MCF 10A (cell line): ENCODE results near the gene E2F1. TPM values are rescaled to one million over a fixed set of nuclear protein-coding genes. Genes with fewer than 3 reads are reported as not detected.

Experiments used
- BruUV-seq: library from RNA; stranded (reverse); fragments of 400-500 nt; replicated peaks from 2 replicates; lab custom pipeline; 2021; lab: Mats Ljungman, UMichigan
- CTCF ChIA-PET: fragments of 300-600 bp; sonication (Branson Sonifier 250); formaldehyde crosslinking; extraction: SDS; loops from one replicate; lab custom pipeline; 2021; ENCODE audit warnings: antibody characterized with exemption, inconsistent platforms; lab: Yijun Ruan, JAX
- POLR2A ChIA-PET: fragments of 300-600, 350-650 bp; sonication (Branson Sonifier 250); formaldehyde crosslinking; extraction: SDS; loops from one replicate; lab custom pipeline; 2020; ENCODE audit warnings: antibody characterized with exemption, inconsistent platforms; lab: Yijun Ruan, JAX
- DNase-seq: peaks from one replicate; pipeline ENCODE4 v3.0.0-alpha.2; 2018; ENCODE audit not compliant: unreplicated experiment
- H3K27ac Mint-ChIP-seq: one replicate; pipeline ENCODE4 v1.8.0; 2022; ENCODE audit warnings: mild to moderate bottlenecking, low read depth, mixed read lengths; ENCODE audit not compliant: unreplicated experiment
- H3K27me3 Mint-ChIP-seq: one replicate; pipeline ENCODE4 v1.8.0; 2022; ENCODE audit warnings: mixed read lengths; ENCODE audit not compliant: insufficient read depth, unreplicated experiment
- H3K36me3 Mint-ChIP-seq: one replicate; pipeline ENCODE4 v1.8.0; 2022; ENCODE audit warnings: mild to moderate bottlenecking, moderate library complexity, mixed read lengths; ENCODE audit not compliant: insufficient read depth, unreplicated experiment
- H3K4me1 Mint-ChIP-seq: one replicate; pipeline ENCODE4 v1.8.0; 2022; ENCODE audit warnings: mixed read lengths; ENCODE audit not compliant: insufficient read depth, unreplicated experiment
- H3K4me3 Mint-ChIP-seq: one replicate; pipeline ENCODE4 v1.8.0; 2022; ENCODE audit warnings: mild to moderate bottlenecking, moderate library complexity, mixed read lengths; ENCODE audit not compliant: unreplicated experiment
- H3K9me3 Mint-ChIP-seq: one replicate; pipeline ENCODE4 v1.8.0; 2022; ENCODE audit warnings: mixed read lengths; ENCODE audit not compliant: unreplicated experiment
- CTCF ChIP-seq: fragments of 200-600 bp; IDR thresholded peaks from one replicate; pipeline ENCODE4 v1.8.0; 2022; ENCODE audit warnings: antibody characterized with exemption, mild to moderate bottlenecking; ENCODE audit not compliant: unreplicated experiment
- intact Hi-C: fragments of 100-400 bp; cut with micrococcal nuclease; formaldehyde crosslinking; loops from 2 replicates; pipeline ENCODE4 v1.14.1; 2022
- total RNA-seq: library from RNA; stranded (reverse); gene quantifications from 2 replicates; pipeline ENCODE4 v1.2.3, GENCODE V29; 2022

Gene E2F1
- total RNA-seq, 1 experiment from 2014 or later = 3.7 TPM

DNA sequence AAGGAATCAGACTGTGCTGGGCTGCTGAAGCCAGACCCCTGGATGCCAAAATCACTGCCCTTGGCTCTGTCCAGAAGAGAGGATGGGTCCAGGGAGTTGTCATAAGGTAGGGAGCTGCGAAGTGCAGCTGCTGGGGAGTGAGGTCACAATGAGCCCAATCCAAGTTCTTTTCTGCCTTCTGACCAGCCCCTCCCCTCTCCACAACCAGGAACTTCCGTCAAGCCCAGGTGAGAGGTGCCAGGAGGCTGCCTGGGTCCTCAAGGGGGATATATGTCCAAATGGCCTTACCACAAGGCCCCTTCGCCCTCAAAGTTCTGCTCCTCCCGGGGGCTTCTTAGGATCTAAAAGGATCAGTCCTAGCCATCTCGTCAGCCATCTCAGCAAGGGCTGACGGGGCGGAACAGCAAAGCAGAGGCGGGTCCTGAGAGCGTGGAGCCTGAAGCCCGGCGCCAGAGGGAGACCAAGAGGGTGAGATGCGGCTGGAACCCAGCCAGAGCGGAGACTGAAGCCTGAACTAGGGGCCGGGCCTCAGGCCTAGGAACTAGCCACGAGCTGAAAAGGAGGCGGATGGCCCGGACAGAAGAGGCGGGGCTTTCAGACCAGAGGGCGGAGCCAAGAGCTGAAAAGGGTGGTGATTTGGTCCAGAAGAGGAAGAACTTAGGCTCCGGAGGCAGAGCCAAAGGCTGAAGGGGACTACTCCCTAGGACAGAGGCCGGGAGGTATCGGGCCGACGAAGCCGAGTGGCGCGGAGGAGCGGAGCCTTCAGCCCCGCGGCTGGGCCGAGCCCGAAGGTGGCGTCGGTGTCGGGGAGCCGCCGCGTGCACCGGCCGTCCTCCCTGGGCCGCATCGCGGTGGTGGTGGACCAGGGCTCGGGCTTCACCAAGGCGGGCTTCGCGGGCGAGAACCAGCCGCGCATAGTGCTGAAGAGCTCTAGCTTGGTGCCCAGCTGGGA lies 19.6 kb downstream of the E2F1 start, which contains the start of gene ACTL10:
Gene ACTL10, plus strand, starts transcription at position 651 of the 952 bp plus-strand sequence. CDS start 555 bp downstream, outside the sequence.
- Mint-ChIP-seq H3K4me3 (peak within 1 kb of the TSS; percentile 98), H3K27ac (peak within 1 kb of the TSS; percentile 74), H3K9me3 (no peaks in the 10 kb centered on the region), H3K4me1 (peaks cover 14% of the 10 kb centered on the region), H3K36me3 (peaks cover 12% of the 10 kb centered on the region), H3K27me3 (no peaks in the 10 kb centered on the region)
- POLR2A ChIA-PET = interaction anchor here (0.6 to 4.4 kb wide), 37 partner anchors 9 to 463 kb away, joined by 3 to 38 read pairs (median 4); partner anchors contain the start of genes CBFA2T2, CDK5RAP1, CHMP4B and EIF2S2
- TSS peak; percentile 12 for BruUV-seq
- intact Hi-C loops = loop anchor here (1.0 to 5.0 kb wide), 4 partner anchors 64 to 463 kb away; partner anchors contain the start of genes CDK5RAP1 and ZNF341
- DNase-seq = peak; percentile 99
- TF ChIP-seq CTCF = no peak
- CTCF ChIA-PET = interaction anchor here (0.6 to 7.0 kb wide), 33 partner anchors 10 to 1477 kb away, joined by 3 to 53 read pairs (median 4); partner anchors contain the start of gene CDK5RAP1

DNA sequence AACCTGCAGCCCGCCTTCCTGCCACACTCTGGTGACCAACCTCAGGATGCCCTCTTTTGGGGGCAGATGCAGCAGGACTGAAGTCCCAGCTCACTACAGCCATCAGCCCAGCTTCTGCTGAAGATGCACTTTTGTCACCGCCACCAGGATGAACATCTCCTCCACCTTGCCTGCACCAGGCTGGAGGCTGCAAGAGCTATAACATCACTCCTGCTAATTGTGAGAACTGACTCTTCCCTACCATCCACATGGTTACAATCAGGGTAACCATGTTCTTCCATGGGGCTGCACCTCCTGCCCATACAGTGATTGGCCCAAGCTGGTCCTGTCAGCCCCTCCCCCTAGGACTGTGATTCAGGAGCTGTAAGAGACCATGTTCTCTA lies 21.4 kb downstream of the E2F1 start:
- DNase-seq = no peak
- H3K27ac Mint-ChIP-seq = no peak overlapping the region
- ChIA-PET POLR2A (interaction anchor here (0.6 to 3.4 kb wide), 7 partner anchors 11 to 465 kb away, joined by 3 to 20 read pairs (median 8); partner anchors contain the start of genes CBFA2T2, CDK5RAP1 and PXMP4), CTCF (interaction anchor here (0.7 to 7.0 kb wide), 9 partner anchors 9 to 465 kb away, joined by 3 to 53 read pairs (median 4); partner anchors contain the start of gene EIF2S2)
- H3K36me3 Mint-ChIP-seq = peaks cover 8% of the 10 kb centered on the region
- H3K9me3 Mint-ChIP-seq = no peaks in the 10 kb centered on the region
- peaks cover 14% of the 10 kb centered on the region for H3K4me1 Mint-ChIP-seq
- H3K4me3 Mint-ChIP-seq = peak overlapping the region; percentile 73
- no TSS peak for BruUV-seq
- no peak for TF ChIP-seq CTCF
- intact Hi-C loops = loop anchor here (5.0 kb wide), 2 partner anchors 262 to 403 kb away; partner anchors contain the start of gene CDK5RAP1
- no peaks in the 10 kb centered on the region for H3K27me3 Mint-ChIP-seq

GRCh38 chr20:33664085-33664761 lies 22.0 kb downstream of the E2F1 start:
- intact Hi-C loops = no loop called here
- H3K4me1 Mint-ChIP-seq = peaks cover 14% of the 10 kb centered on the region
- BruUV-seq = TSS peak; percentile 29
- H3K36me3 Mint-ChIP-seq = peaks cover 6% of the 10 kb centered on the region
- DNase-seq = no peak
- no peak for TF ChIP-seq CTCF
- peak overlapping the region; percentile 73 for H3K4me3 Mint-ChIP-seq
- peak overlapping the region; percentile 19 for H3K27ac Mint-ChIP-seq
- no peaks in the 10 kb centered on the region for H3K27me3 Mint-ChIP-seq
- CTCF ChIA-PET = interaction anchor here (0.6 to 5.9 kb wide), 12 partner anchors 9 to 465 kb away, joined by 3 to 37 read pairs (median 3); partner anchors contain the start of gene EIF2S2
- H3K9me3 Mint-ChIP-seq = no peaks in the 10 kb centered on the region
- POLR2A ChIA-PET = interaction anchor here (0.6 to 3.4 kb wide), 17 partner anchors 10 to 465 kb away, joined by 3 to 20 read pairs (median 4); partner anchors contain the start of genes CBFA2T2, CDK5RAP1, PXMP4 and RALY
